GM19023 (cell line): Measurements from ENCODE around the gene MYBPC1.
"Not testable (repeated sequence)": the region's sequence is repeated elsewhere in the genome, so short reads cannot be mapped to it uniquely, and the experiment has no call there.

ENCODE experiments used
- ATAC-seq: cut with Tn5 transposase; IDR thresholded peaks from one replicate; pipeline ENCODE4 v1.9.1; 2021; ENCODE audit warnings: mild to moderate bottlenecking, moderate library complexity; ENCODE audit not compliant: unreplicated experiment

The MYBPC1 gene

GRCh38 chr12:101594700-101595099 is at the start of gene MYBPC1:
TSS of gene MYBPC1 (plus strand) at chr12:101594971. CDS start at chr12:101595071, 100 bp downstream.
- ATAC-seq = no peak

- ATAC-seq = no peak
Measured at GRCh38 chr12:101551362-101552114, 43.2 kb upstream of the MYBPC1 start.

- no peak for ATAC-seq
Measured at GRCh38 chr12:101552277-101552676, 42.5 kb upstream of the MYBPC1 start.

DNA sequence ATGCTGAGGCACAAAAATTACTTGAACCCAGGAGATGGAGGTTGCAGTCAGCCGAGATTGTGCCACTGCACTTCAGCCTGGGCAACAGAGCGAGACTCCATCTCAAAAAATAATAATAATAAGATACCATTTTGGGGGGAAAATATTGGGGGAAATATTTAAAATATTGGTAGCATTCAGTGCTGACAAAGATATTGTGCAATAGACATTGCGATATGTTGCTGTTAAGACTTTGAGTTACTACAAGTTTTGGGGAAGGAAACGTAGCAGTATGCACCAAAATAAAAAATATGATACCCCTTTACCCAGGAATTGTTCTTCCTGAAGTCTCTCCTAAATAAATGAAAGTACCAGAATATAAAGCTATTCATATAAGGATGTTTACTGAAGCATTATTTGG is 37.7 kb upstream of the MYBPC1 start:
- ATAC-seq = no peak

DNA sequence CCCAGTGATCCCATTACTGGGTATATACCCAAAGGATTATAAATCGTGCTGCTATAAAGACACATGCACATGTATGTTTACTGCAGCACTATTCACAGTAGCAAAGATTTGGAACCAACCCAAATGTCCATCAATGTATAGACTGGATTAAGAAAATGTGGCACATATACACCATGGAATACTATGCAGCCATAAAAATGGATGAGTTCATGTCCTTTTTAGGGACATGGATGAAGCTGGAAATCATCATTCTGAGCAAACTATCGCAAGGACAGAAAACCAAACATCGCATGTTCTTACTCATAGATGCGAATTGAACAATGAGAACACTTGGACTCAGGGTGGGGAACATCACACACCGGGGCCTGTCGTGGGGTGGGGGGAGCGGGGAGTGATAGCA is 36.0 kb upstream of the MYBPC1 start:
- ATAC-seq = not testable (repeated sequence)

- ATAC-seq = no peak
Measured at GRCh38 chr12:101563212-101563611, 31.6 kb upstream of the MYBPC1 start.

GRCh38 chr12:101564912-101565311 is 29.9 kb upstream of the MYBPC1 start:
- no peak for ATAC-seq

- ATAC-seq = no peak
Measured at GRCh38 chr12:101566318-101566717, 28.5 kb upstream of the MYBPC1 start.

DNA sequence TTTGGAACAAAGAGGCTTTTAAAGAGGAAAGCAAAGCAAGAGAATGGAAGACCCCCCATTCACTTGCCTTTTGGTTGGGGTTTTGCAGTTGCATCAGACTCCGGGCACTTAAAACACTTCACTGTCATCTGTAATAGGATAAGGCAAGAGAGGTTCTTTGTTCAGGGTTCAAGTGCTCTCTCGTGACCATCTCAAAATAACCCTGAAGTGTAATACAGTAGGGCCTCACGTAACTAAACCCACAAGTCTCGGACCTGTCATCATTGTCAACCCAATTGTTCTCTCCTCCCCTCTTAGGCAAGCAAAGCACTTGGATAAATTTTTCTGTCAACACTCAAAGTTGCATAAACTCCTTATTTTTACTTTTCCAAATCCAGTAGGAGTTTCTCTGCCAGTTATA is 26.9 kb upstream of the MYBPC1 start:
- ATAC-seq = no peak

GRCh38 chr12:101570047-101570446 is 24.7 kb upstream of the MYBPC1 start:
- ATAC-seq = no peak

DNA sequence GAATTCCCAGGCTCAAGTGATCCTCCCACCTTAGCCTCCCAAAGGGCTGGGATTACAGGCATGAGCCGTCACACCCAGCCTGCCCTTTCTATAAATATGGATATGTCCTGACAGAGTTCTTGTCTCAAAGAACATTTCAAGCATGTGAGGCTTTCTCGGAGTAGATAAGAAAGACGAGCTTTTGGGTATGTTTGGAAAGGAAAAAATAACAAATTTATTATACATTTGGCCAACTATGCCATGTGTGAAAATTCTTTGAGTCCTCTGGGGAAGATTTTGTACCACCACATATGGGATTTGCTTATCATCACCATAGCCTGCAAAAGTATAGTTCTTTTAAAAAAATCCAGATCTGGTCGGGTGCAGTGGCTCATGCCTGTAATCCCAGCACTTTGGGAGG is 23.7 kb upstream of the MYBPC1 start:
- ATAC-seq = no peak

GRCh38 chr12:101573743-101574142 is 21.0 kb upstream of the MYBPC1 start:
- ATAC-seq = no peak

DNA sequence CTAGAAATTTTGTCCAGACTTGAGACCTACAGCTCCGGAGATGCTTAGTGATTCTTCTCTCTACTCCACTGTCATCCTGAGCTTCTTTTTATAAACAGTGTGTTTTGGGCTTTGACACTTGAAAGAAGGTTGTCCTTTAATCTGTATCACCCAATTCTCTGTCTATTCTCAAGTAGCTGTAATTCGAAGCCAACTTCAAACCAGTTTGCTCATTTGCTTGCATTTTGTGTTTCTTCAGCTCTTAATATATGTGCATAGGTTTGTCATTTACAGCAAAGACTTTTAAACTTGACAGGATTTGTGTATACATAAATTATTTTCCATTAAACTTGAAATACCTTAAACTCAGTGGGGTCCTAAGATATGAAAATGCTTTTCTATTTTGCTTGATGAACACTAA is 16.4 kb upstream of the MYBPC1 start:
- ATAC-seq = no peak

DNA sequence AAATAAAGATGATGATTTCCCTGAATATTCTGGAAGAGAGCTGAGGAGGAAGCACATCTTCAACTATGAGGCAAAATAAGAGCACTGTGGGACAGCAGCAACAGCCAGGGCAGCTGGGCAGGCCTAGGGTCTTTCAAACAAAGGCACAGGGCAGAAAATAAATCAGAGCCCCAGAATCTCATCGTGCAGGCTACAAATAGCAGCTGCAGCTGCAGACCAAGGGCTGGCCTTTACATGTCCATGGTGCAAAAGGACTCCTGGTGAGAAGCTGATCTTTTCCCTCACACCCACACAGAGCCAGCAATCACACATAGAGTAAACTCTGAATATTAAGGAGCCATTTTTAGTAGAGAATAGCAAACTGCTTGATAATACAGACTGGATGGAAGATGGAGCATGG is 13.6 kb upstream of the MYBPC1 start:
- no peak for ATAC-seq

DNA sequence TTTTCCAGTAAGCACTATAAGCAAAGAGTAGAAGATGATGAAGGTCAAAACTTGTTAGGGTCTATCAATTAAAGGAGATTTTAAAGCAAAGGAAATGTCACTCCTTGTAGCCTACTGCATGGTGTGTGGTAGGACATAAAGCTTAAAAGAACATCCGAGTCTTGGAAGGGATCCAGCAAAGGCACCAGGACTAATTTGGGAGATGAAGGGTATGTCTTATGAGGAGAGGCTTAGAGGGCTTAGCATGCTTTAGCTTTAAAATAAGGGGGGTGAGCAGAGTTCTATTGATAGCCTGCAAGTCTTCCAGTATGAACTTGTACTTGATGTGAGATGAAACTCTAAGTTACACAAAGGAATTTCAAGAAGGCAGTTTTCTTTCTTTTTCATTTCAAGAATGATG is 11.8 kb upstream of the MYBPC1 start:
- ATAC-seq = no peak

DNA sequence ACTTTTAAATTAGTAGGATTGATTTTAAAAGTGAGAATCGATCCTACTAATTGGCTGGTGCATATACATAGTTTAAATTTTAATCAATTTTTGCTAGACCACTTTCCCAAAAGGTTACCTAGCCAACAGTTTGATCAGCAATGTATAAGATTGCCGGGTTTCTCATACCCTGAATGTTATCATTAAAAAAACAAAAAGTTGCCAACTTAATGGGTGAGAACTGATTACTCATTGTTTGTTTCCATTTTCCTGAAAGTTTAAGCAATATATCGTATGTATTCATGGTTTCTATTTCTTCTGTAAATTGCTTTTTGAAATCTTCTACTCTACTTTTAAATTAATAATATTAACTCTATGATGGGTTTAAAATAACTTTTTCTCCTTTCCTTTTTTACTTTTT is 4.4 kb upstream of the MYBPC1 start:
- no peak for ATAC-seq

- ATAC-seq = no peak
Measured at GRCh38 chr12:101591781-101592180, 3.0 kb upstream of the MYBPC1 start.

- ATAC-seq = no peak
Measured at GRCh38 chr12:101592448-101592847, 2.3 kb upstream of the MYBPC1 start.

DNA sequence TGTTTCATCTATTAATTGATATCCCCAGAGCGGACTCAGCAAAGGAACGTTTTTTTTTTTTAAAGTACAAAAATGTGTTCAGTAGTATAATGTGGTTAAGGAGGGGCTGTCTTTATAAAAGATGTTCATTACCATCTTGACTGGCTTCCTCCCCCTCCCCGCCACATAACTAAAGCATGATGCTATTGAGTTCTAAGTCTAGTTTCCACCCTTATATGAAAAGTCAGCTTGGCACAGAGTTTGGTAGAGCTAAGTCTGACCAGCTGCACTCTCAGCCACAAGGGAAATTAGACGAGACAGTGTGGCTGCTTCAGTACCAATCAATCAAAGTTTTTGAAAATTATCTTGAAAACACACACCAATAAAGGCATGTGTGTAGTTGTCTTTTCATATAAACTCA is 1.9 kb upstream of the MYBPC1 start:
- ATAC-seq = no peak

DNA sequence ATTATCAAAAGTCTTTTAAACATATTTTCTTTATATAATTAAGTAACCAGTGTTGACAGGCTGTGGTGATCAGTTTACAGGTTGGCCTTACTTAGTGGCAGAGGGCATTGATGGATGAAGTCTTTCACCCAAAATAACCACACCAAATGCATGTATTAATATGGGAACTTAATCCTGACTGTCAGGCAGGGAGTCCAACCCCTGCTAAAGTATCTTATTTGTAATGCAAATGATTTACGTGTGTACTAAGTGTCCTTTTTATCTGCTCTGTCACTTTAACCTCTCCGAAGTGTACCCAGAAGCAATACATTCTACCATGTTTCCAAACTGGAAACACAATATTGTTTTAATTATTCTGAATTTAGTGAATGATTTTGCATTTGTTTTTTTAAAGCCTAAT is 1.4 kb downstream of the MYBPC1 start:
- no peak for ATAC-seq

- no peak for ATAC-seq
Measured at GRCh38 chr12:101597164-101597563, 2.4 kb downstream of the MYBPC1 start.

- no peak for ATAC-seq
Measured at GRCh38 chr12:101598483-101598882, 3.7 kb downstream of the MYBPC1 start.

DNA sequence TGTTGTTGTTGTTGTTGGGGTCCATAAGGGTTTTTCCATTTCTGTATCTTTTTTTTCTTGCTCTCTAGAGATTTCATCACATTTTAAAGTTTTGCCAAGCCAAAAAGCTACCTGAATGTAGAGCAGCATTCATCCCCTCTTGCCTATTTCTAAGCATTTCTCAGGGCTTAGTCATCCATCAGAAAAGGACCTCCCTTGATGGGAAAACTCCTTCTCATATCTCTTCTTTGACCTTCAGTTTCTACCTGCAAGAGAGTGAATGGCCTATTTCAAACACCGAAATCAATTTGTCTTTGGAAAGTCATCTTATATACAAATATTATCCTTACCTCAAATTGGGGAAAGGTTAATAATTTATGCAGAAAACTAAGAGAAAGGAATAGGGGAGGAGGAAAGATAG is 4.5 kb downstream of the MYBPC1 start:
- no peak for ATAC-seq
